ENCODE data around the gene RAPSN.
A peak's percentile ranks its signal among the peaks of the same experiment; 100 is the strongest.

The RAPSN gene

GRCh38 chr11:47437746-47438418 lies 11.1 kb downstream of the RAPSN start:
- DNase-seq, result no peak
- in situ Hi-C loops (cut with MboI; ENCODE audit: low pct_unique_long_range_greater_than_20kb, low sequenced_read_pairs), result no loop called here

GRCh38 chr11:47437218-47437745 lies 11.7 kb downstream of the RAPSN start:
- DNase-seq, result no peak
- in situ Hi-C loops (cut with MboI; ENCODE audit: low pct_unique_long_range_greater_than_20kb, low sequenced_read_pairs), result no loop called here

GRCh38 chr11:47436726-47437125 lies 12.2 kb downstream of the RAPSN start:
- DNase-seq, result no peak
- in situ Hi-C loops (cut with MboI; ENCODE audit: low pct_unique_long_range_greater_than_20kb, low sequenced_read_pairs), result no loop called here

GRCh38 chr11:47435687-47436086 lies 13.2 kb downstream of the RAPSN start:
- in situ Hi-C loops (cut with MboI; ENCODE audit: low pct_unique_long_range_greater_than_20kb, low sequenced_read_pairs), result no loop called here
- DNase-seq, result no peak

GRCh38 chr11:47434011-47434786 lies 14.7 kb downstream of the RAPSN start:
- in situ Hi-C loops (cut with MboI; ENCODE audit: low pct_unique_long_range_greater_than_20kb, low sequenced_read_pairs), result no loop called here
- DNase-seq, result no peak

- no peak for DNase-seq
- in situ Hi-C loops (cut with MboI; ENCODE audit: low pct_unique_long_range_greater_than_20kb, low sequenced_read_pairs), result no loop called here
Observed at GRCh38 chr11:47433157-47433556, 15.8 kb downstream of the RAPSN start.

- in situ Hi-C loops (cut with MboI; ENCODE audit: low pct_unique_long_range_greater_than_20kb, low sequenced_read_pairs), result no loop called here
- no peak for DNase-seq
Observed at GRCh38 chr11:47431356-47432083, 17.4 kb downstream of the RAPSN start.

- in situ Hi-C loops (cut with MboI; ENCODE audit: low pct_unique_long_range_greater_than_20kb, low sequenced_read_pairs), result no loop called here
- no peak for DNase-seq
Observed at GRCh38 chr11:47430524-47430923, 18.4 kb downstream of the RAPSN start.

GRCh38 chr11:47426062-47426956 lies 22.6 kb downstream of the RAPSN start, which contains the start of gene PSMC3:
Gene PSMC3 (minus strand): TSS chr11:47426439. CDS start chr11:47426279, 160 bp downstream.
- in situ Hi-C loops (cut with MboI; ENCODE audit: low pct_unique_long_range_greater_than_20kb, low sequenced_read_pairs), result no loop called here
- peak; percentile 98 for DNase-seq

GRCh38 chr11:47425611-47426010 lies 23.3 kb downstream of the RAPSN start:
- in situ Hi-C loops (cut with MboI; ENCODE audit: low pct_unique_long_range_greater_than_20kb, low sequenced_read_pairs), result no loop called here
- no peak for DNase-seq

GRCh38 chr11:47418454-47419259 lies 30.3 kb downstream of the RAPSN start:
- in situ Hi-C loops (cut with MboI; ENCODE audit: low pct_unique_long_range_greater_than_20kb, low sequenced_read_pairs), result loop anchor here (25.0 kb wide), 1 partner anchor 156 kb away; the partner anchor contains the start of genes MADD and NR1H3
- DNase-seq, result no peak

- in situ Hi-C loops (cut with MboI; ENCODE audit: low pct_unique_long_range_greater_than_20kb, low sequenced_read_pairs), result loop anchor here (25.0 kb wide), 1 partner anchor 155 kb away; the partner anchor contains the start of genes MADD and NR1H3
- no peak for DNase-seq
Observed at GRCh38 chr11:47417712-47418111, 31.2 kb downstream of the RAPSN start.

GRCh38 chr11:47415949-47416472 lies 32.9 kb downstream of the RAPSN start:
- in situ Hi-C loops (cut with MboI; ENCODE audit: low pct_unique_long_range_greater_than_20kb, low sequenced_read_pairs), result loop anchor here (25.0 kb wide), 1 partner anchor 154 kb away; the partner anchor contains the start of genes MADD and NR1H3
- DNase-seq, result no peak

- DNase-seq, result no peak
- in situ Hi-C loops (cut with MboI; ENCODE audit: low pct_unique_long_range_greater_than_20kb, low sequenced_read_pairs), result loop anchor here (25.0 kb wide), 1 partner anchor 153 kb away; the partner anchor contains the start of genes MADD and NR1H3
Observed at GRCh38 chr11:47415091-47415854, 33.7 kb downstream of the RAPSN start.

GRCh38 chr11:47414685-47415070 lies 34.3 kb downstream of the RAPSN start:
- in situ Hi-C loops (cut with MboI; ENCODE audit: low pct_unique_long_range_greater_than_20kb, low sequenced_read_pairs), result loop anchor here (25.0 kb wide), 1 partner anchor 152 kb away; the partner anchor contains the start of genes MADD and NR1H3
- no peak for DNase-seq

- in situ Hi-C loops (cut with MboI; ENCODE audit: low pct_unique_long_range_greater_than_20kb, low sequenced_read_pairs), result loop anchor here (25.0 kb wide), 1 partner anchor 152 kb away; the partner anchor contains the start of genes MADD and NR1H3
- no peak for DNase-seq
Observed at GRCh38 chr11:47413908-47414684, 34.8 kb downstream of the RAPSN start.
